PC-3 (cell line): Measurements from ENCODE around the gene TIGD2.

Experiments
- CTCF ChIP-seq: fragments of 300-600 bp; sonication (generic); conservative IDR thresholded peaks from 2 replicates; pipeline ENCODE4 v1.5.1; 2017; ENCODE audit warnings: antibody characterized with exemption, low read depth, mild to moderate bottlenecking, low read length
- EZH2 ChIP-seq: fragments of 300-600 bp; sonication (generic); IDR thresholded peaks from one replicate; pipeline ENCODE4 v1.6.1; 2017; ENCODE audit warnings: antibody characterized with exemption, mild to moderate bottlenecking, low read length; ENCODE audit not compliant: unreplicated experiment
- EZH2phosphoT487 ChIP-seq: fragments of 300-600 bp; sonication (generic); IDR thresholded peaks from 2 replicates; pipeline ENCODE4 v1.6.1; 2018; ENCODE audit warnings: mild to moderate bottlenecking, antibody characterized with exemption, low read length, borderline replicate concordance

- no peak for TF ChIP-seq CTCF
- no peak for TF ChIP-seq EZH2
- TF ChIP-seq EZH2phosphoT487: no peak
Observed at GRCh38 chr4:89067417-89067816, 43.9 kb upstream of the TIGD2 start.
